H9 (cell line): ENCODE measurements around the gene WNT2. TPM values are rescaled to one million over a fixed set of nuclear protein-coding genes. Genes with fewer than 3 reads are reported as not detected.

Experiments used
- DNase-seq: peaks from one replicate; pipeline ENCODE4 v3.0.0-alpha.2; 2017
- H2AFZ ChIP-seq: one replicate; pipeline ENCODE4 v1.6.1; 2013; ENCODE audit warnings: mild to moderate bottlenecking, low read length, control low read depth, moderate library complexity
- H2AK5ac ChIP-seq: 2 replicates; pipeline ENCODE4 v1.6.1; 2013; ENCODE audit warnings: low read length, control low read depth, mixed read lengths; ENCODE audit not compliant: insufficient read length
- H2BK120ac ChIP-seq: one replicate; pipeline ENCODE4 v1.6.1; 2013; ENCODE audit warnings: low read depth, mild to moderate bottlenecking, low read length, control low read depth, inconsistent platforms; ENCODE audit not compliant: poor library complexity, severe bottlenecking
- H2BK12ac ChIP-seq: 2 replicates; pipeline ENCODE4 v1.6.1; 2013; ENCODE audit warnings: low read length, control low read depth, mixed read lengths, low read depth; ENCODE audit not compliant: insufficient read length
- H2BK15ac ChIP-seq: 2 replicates; pipeline ENCODE4 v1.6.1; 2013; ENCODE audit warnings: low read depth, low read length, control low read depth
- H2BK20ac ChIP-seq: one replicate; pipeline ENCODE4 v1.6.1; 2013; ENCODE audit warnings: low read depth, mild to moderate bottlenecking, low read length, control low read depth, inconsistent platforms; ENCODE audit not compliant: poor library complexity, severe bottlenecking
- H2BK5ac ChIP-seq: 2 replicates; pipeline ENCODE4 v1.6.1; 2013; ENCODE audit warnings: low read length, control low read depth, mixed read lengths; ENCODE audit not compliant: insufficient read length
- H3K14ac ChIP-seq: 2 replicates; pipeline ENCODE4 v1.6.1; 2013; ENCODE audit warnings: low read length, control low read depth; ENCODE audit not compliant: insufficient read depth
- H3K18ac ChIP-seq: 2 replicates; pipeline ENCODE4 v1.6.1; 2013; ENCODE audit warnings: low read depth, mild to moderate bottlenecking, mixed read lengths, low read length, control low read depth; ENCODE audit not compliant: insufficient read length
- H3K23ac ChIP-seq: 2 replicates; pipeline ENCODE4 v1.6.1; 2013; ENCODE audit warnings: low read length, control low read depth, mixed read lengths, low read depth; ENCODE audit not compliant: insufficient read length
- H3K23me2 ChIP-seq: 2 replicates; pipeline ENCODE4 v1.6.1; 2013; ENCODE audit warnings: low read depth, mild to moderate bottlenecking, mixed read lengths, low read length, control low read depth; ENCODE audit not compliant: insufficient read length, poor library complexity, severe bottlenecking
- H3K27ac ChIP-seq: 2 replicates; pipeline ENCODE4 v1.5.1; 2013; ENCODE audit warnings: low read length, control low read depth, mixed read lengths, low read depth; ENCODE audit not compliant: insufficient read length
- H3K27me3 ChIP-seq: 2 replicates; pipeline ENCODE4 v1.6.1; 2013; ENCODE audit warnings: low read length, control low read depth, inconsistent platforms; ENCODE audit not compliant: insufficient read depth
- H3K4ac ChIP-seq: 2 replicates; pipeline ENCODE4 v1.6.1; 2013; ENCODE audit warnings: low read depth, mild to moderate bottlenecking, control low read depth, inconsistent platforms, low read length, moderate library complexity
- H3K4me1 ChIP-seq: 2 replicates; pipeline ENCODE4 v1.6.1; 2013; ENCODE audit warnings: low read length, control low read depth, inconsistent platforms; ENCODE audit not compliant: insufficient read depth
- H3K4me2 ChIP-seq: 2 replicates; pipeline ENCODE4 v1.6.1; 2013; ENCODE audit warnings: low read length, control low read depth, mixed read lengths; ENCODE audit not compliant: insufficient read length, insufficient read depth
- H3K56ac ChIP-seq: 2 replicates; pipeline ENCODE4 v1.6.1; 2013; ENCODE audit warnings: low read depth, mild to moderate bottlenecking, mixed read lengths, low read length, control low read depth; ENCODE audit not compliant: insufficient read length
- H3K79me1 ChIP-seq: 2 replicates; pipeline ENCODE4 v1.6.1; 2013; ENCODE audit warnings: low read depth, mild to moderate bottlenecking, moderate library complexity, low read length, control low read depth, inconsistent platforms; ENCODE audit not compliant: insufficient read depth, poor library complexity, severe bottlenecking
- H3K79me2 ChIP-seq: 2 replicates; pipeline ENCODE4 v1.6.1; 2013; ENCODE audit warnings: low read length, control low read depth, inconsistent platforms; ENCODE audit not compliant: insufficient read depth
- H3K9ac ChIP-seq: 2 replicates; pipeline ENCODE4 v1.6.1; 2013; ENCODE audit warnings: low read length, control low read depth, mixed read lengths; ENCODE audit not compliant: insufficient read length; ENCODE audit errors: extremely low read depth
- H3K9me3 ChIP-seq: one replicate; pipeline ENCODE4 v1.6.1; 2013; ENCODE audit warnings: low read depth, low read length, inconsistent platforms; ENCODE audit not compliant: control insufficient read depth
- H3T11ph ChIP-seq: one replicate; pipeline ENCODE4 v1.6.1; 2013; ENCODE audit warnings: mild to moderate bottlenecking, low read length, control low read depth, inconsistent platforms
- H4K20me1 ChIP-seq: one replicate; pipeline ENCODE4 v1.6.1; 2013; ENCODE audit not compliant: control insufficient read depth, insufficient read length, insufficient read depth
- H4K5ac ChIP-seq: 2 replicates; pipeline ENCODE4 v1.6.1; 2013; ENCODE audit warnings: low read depth, mild to moderate bottlenecking, mixed read lengths, low read length, control low read depth; ENCODE audit not compliant: insufficient read length
- H4K8ac ChIP-seq: replicated peaks from 2 replicates; pipeline ENCODE4 v1.6.1; 2013; ENCODE audit warnings: low read length, control low read depth, mixed read lengths, low read depth; ENCODE audit not compliant: insufficient read length
- H4K91ac ChIP-seq: 2 replicates; pipeline ENCODE4 v1.6.1; 2013; ENCODE audit warnings: low read depth, mild to moderate bottlenecking, moderate library complexity, mixed read lengths, low read length, control low read depth; ENCODE audit not compliant: insufficient read length
- H3K27ac Mint-ChIP-seq, 3 experiments: 2 replicates in 2 of 3; 3 replicates in 1 of 3; pipeline ENCODE4 v1.8.0; 2020 to 2021; ENCODE audit warnings: mixed read lengths in 3 of 3, mild to moderate bottlenecking in 1 of 3, moderate library complexity in 1 of 3
- H3K27me3 Mint-ChIP-seq: 2 replicates; pipeline ENCODE4 v1.8.0; 2021; ENCODE audit warnings: low read depth, mild to moderate bottlenecking, moderate library complexity, mixed read lengths
- H3K36me3 Mint-ChIP-seq, 3 experiments: 2 replicates in 2 of 3; 3 replicates in 1 of 3; pipeline ENCODE4 v1.8.0; 2020 to 2021; ENCODE audit warnings: low read depth in 3 of 3, mixed read lengths in 3 of 3; ENCODE audit not compliant: insufficient read depth in 1 of 3
- H3K4me1 Mint-ChIP-seq, 2 experiments: 2 replicates each; pipeline ENCODE4 v1.8.0; 2020; ENCODE audit warnings: mixed read lengths in 2 of 2
- H3K4me3 Mint-ChIP-seq, 2 experiments: 2 replicates in 1 of 2; 3 replicates in 1 of 2; pipeline ENCODE4 v1.8.0; 2020 to 2021; ENCODE audit warnings: mild to moderate bottlenecking in 2 of 2, mixed read lengths in 2 of 2, moderate library complexity in 1 of 2
- H3K9me3 Mint-ChIP-seq, 2 experiments: 2 replicates in 1 of 2; 3 replicates in 1 of 2; pipeline ENCODE4 v1.8.0; 2020; ENCODE audit warnings: mild to moderate bottlenecking in 2 of 2, mixed read lengths in 2 of 2, moderate library complexity in 1 of 2
- CTCF ChIP-seq: fragments of 200-600 bp; sonication (generic); conservative IDR thresholded peaks from 3 replicates; pipeline ENCODE4 v1.8.0; 2021; ENCODE audit warnings: antibody characterized with exemption, mild to moderate bottlenecking
- WGBS: extraction: QIAGEN DNeasy Blood & Tissue Kit; methylation state at CpG from one replicate; pipeline ENCODE4 v1.1.7; 2013; ENCODE audit warnings: missing lambda C conversion rate, low lambda C conversion rate, mixed read lengths; ENCODE audit not compliant: insufficient read length; ENCODE audit errors: extremely low coverage; 5-methylcytosine and 5-hydroxymethylcytosine counted together
- total RNA-seq: library from RNA; stranded (reverse); gene quantifications from 2 replicates; pipeline ENCODE4 v1.2.1, GENCODE V29; 2021

Gene WNT2
- total RNA-seq, 1 experiment from 2014 or later: not detected

- H3K4me2 ChIP-seq: no peak overlapping the region
- Mint-ChIP-seq H3K4me1 (no peaks in the 10 kb centered on the region), H3K4me3 (no peak overlapping the region), H3K27me3 (no peaks in the 10 kb centered on the region; the same call in none of the 2 replicates), H3K36me3 (no peaks in the 10 kb centered on the region), H3K27ac (no peak overlapping the region), H3K9me3 (no peaks in the 10 kb centered on the region)
- H3K14ac ChIP-seq: no peak overlapping the region
- H4K8ac ChIP-seq: no peak overlapping the region
- no peak overlapping the region for H2AK5ac ChIP-seq
- DNase-seq: no peak
- H2BK5ac ChIP-seq: no peak overlapping the region
- H3K18ac ChIP-seq: no peak overlapping the region
- no peak overlapping the region for H2BK12ac ChIP-seq
- no peaks in the 10 kb centered on the region for H3K79me1 ChIP-seq
- no peak for TF ChIP-seq CTCF
- H3K23me2 ChIP-seq: no peaks in the 10 kb centered on the region
- no peak overlapping the region for H2BK20ac ChIP-seq
- no peaks in the 10 kb centered on the region for H3K27me3 ChIP-seq
- H2BK15ac ChIP-seq: no peak overlapping the region
- H2BK120ac ChIP-seq: no peak overlapping the region
- no CpG with 5 or more reads among the region's 3 CpGs for WGBS
- no peak overlapping the region for H3T11ph ChIP-seq
- no peaks in the 10 kb centered on the region for H4K20me1 ChIP-seq
- H3K9me3 ChIP-seq: no peaks in the 10 kb centered on the region
- H3K23ac ChIP-seq: no peak overlapping the region
- H2AFZ ChIP-seq: no peak overlapping the region
- no peak overlapping the region for H3K4ac ChIP-seq
- H3K27ac ChIP-seq: no peak overlapping the region
- H4K5ac ChIP-seq: no peak overlapping the region
- H3K4me1 ChIP-seq: no peaks in the 10 kb centered on the region
- H3K56ac ChIP-seq: no peak overlapping the region
- no peak overlapping the region for H3K9ac ChIP-seq
- no peaks in the 10 kb centered on the region for H3K79me2 ChIP-seq
- H4K91ac ChIP-seq: no peak overlapping the region
Observed at GRCh38 chr7:117283371-117283770, 39.5 kb downstream of the WNT2 start.
